ENCODE data around the gene CCDC93. TPM values are rescaled to one million over a fixed set of nuclear protein-coding genes. Genes with fewer than 3 reads are reported as not detected.

CCDC93 gene
- polyA plus RNA-seq, 1 donor from 2014 or later, result 98.4 TPM

DNA sequence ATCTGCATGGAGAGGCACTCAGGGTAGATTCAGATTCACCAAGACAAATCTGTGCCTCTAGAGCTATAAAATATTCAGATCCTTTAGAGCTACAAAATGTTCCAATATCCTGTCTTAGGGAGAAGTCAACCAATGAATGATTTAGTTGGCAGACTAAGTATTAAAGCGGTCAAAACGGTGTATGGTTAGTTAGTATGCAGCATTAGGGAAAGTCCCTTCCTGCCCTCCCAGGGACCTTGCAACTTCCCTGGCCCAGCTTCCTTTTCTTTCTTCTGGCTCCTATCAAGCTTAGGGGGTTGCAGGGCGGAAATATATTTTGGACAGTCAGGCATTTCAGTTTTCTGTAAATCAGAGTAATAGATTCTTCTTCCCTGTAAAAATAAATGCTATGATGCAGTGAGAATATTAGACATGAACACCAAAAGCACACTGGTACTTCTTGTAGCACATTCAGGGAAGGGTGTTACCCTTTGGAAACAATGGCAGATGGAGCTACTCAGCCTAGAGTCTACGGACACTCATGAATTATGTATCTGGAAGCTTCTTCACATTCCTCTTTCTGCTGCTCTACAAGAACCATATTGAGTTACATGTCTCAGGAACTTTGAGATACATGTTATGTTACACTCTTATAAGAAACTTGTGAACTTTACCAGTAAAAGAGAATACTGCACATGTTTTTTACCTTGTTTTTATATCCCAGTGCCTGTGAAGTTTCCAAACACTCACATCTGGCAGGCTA lies 45.7 kb downstream of the CCDC93 start:
- Histone ChIP-seq H3F3A (ENCODE audit: insufficient read depth, low read length, poor library complexity, severe bottlenecking) (no peaks in the 10 kb centered on the region), H3K9me3 (ENCODE audit: low read length) (no peaks in the 10 kb centered on the region), H3K36me3 (ENCODE audit: insufficient read depth, low read length) (peaks cover 4% of the 10 kb centered on the region), H3K9ac (ENCODE audit: low read length) (no peak overlapping the region), H4K20me1 (ENCODE audit: insufficient read depth) (no peaks in the 10 kb centered on the region), H3K79me2 (replicated peaks; ENCODE audit: insufficient read depth, low read length) (no peaks in the 10 kb centered on the region), H3K4me3 (ENCODE audit: low read length) (no peak overlapping the region), H3K9me2 (ENCODE audit: insufficient read depth, low read length) (no peaks in the 10 kb centered on the region), H3K27ac (ENCODE audit: low read length) (no peak overlapping the region), H3K4me2 (ENCODE audit: low read length) (no peak overlapping the region), H2AFZ (ENCODE audit: low read depth, low read length) (no peak overlapping the region), H3K27me3 (ENCODE audit: insufficient read depth, low read depth, low read length) (no peaks in the 10 kb centered on the region)
- TF ChIP-seq EP300 (conservative IDR thresholded peaks at IDR 0.05; ENCODE audit: poor library complexity, severe bottlenecking) (no peak), RAD21 (conservative IDR thresholded peaks at IDR 0.05) (no peak), POLR2AphosphoS5 (IDR thresholded peaks at IDR 0.05) (no peak), MXI1 (conservative IDR thresholded peaks at IDR 0.05; ENCODE audit: poor library complexity, severe bottlenecking) (no peak), TAF1 (IDR thresholded peaks at IDR 0.05; ENCODE audit: low read depth) (no peak), EZH2 (IDR thresholded peaks at IDR 0.05; ENCODE audit: borderline replicate concordance, insufficient read depth, low read length, poor library complexity, severe bottlenecking) (no peak), SMC3 (conservative IDR thresholded peaks at IDR 0.05; ENCODE audit: poor library complexity) (no peak)
- TF ChIP-seq, protein P1, sequence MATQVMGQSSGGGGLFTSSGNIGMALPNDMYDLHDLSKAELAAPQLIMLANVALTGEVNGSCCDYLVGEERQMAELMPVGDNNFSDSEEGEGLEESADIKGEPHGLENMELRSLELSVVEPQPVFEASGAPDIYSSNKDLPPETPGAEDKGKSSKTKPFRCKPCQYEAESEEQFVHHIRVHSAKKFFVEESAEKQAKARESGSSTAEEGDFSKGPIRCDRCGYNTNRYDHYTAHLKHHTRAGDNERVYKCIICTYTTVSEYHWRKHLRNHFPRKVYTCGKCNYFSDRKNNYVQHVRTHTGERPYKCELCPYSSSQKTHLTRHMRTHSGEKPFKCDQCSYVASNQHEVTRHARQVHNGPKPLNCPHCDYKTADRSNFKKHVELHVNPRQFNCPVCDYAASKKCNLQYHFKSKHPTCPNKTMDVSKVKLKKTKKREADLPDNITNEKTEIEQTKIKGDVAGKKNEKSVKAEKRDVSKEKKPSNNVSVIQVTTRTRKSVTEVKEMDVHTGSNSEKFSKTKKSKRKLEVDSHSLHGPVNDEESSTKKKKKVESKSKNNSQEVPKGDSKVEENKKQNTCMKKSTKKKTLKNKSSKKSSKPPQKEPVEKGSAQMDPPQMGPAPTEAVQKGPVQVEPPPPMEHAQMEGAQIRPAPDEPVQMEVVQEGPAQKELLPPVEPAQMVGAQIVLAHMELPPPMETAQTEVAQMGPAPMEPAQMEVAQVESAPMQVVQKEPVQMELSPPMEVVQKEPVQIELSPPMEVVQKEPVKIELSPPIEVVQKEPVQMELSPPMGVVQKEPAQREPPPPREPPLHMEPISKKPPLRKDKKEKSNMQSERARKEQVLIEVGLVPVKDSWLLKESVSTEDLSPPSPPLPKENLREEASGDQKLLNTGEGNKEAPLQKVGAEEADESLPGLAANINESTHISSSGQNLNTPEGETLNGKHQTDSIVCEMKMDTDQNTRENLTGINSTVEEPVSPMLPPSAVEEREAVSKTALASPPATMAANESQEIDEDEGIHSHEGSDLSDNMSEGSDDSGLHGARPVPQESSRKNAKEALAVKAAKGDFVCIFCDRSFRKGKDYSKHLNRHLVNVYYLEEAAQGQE (IDR thresholded peaks at IDR 0.05; ENCODE audit: borderline replicate concordance), result no peak
- TF ChIP-seq, protein P2, sequence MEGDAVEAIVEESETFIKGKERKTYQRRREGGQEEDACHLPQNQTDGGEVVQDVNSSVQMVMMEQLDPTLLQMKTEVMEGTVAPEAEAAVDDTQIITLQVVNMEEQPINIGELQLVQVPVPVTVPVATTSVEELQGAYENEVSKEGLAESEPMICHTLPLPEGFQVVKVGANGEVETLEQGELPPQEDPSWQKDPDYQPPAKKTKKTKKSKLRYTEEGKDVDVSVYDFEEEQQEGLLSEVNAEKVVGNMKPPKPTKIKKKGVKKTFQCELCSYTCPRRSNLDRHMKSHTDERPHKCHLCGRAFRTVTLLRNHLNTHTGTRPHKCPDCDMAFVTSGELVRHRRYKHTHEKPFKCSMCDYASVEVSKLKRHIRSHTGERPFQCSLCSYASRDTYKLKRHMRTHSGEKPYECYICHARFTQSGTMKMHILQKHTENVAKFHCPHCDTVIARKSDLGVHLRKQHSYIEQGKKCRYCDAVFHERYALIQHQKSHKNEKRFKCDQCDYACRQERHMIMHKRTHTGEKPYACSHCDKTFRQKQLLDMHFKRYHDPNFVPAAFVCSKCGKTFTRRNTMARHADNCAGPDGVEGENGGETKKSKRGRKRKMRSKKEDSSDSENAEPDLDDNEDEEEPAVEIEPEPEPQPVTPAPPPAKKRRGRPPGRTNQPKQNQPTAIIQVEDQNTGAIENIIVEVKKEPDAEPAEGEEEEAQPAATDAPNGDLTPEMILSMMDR (IDR thresholded peaks at IDR 0.05; ENCODE audit: poor library complexity, severe bottlenecking), result no peak

DNA sequence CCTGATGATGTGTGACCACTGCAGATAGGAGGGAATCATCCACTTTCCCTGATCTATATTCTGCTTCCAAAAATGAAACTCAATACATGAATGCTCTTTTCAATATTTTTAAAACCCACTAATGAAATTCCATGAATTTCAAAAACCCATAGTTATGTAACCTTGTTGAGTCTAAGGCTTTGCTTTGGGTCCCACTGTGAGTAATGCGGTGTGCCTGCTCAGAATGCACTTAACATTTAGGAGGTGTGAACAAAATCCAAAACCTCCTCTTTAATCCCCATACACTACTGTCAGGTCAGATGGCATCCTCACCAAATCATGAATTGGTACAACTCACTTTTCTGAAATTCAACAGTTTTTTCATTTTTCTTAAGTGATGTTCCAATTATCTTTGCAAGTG lies 50.4 kb downstream of the CCDC93 start:
- no peak overlapping the region for H3K9ac ChIP-seq (ENCODE audit: low read length)
- H3K4me2 ChIP-seq (ENCODE audit: low read length), result no peak overlapping the region
- H2AFZ ChIP-seq (ENCODE audit: low read depth, low read length), result no peak overlapping the region
- no peaks in the 10 kb centered on the region for H3F3A ChIP-seq (ENCODE audit: insufficient read depth, low read length, poor library complexity, severe bottlenecking)
- no peaks in the 10 kb centered on the region for H3K9me3 ChIP-seq (ENCODE audit: low read length)
- H3K27ac ChIP-seq (ENCODE audit: low read length), result no peak overlapping the region
- no peaks in the 10 kb centered on the region for H4K20me1 ChIP-seq (ENCODE audit: insufficient read depth)
- no peaks in the 10 kb centered on the region for H3K9me2 ChIP-seq (ENCODE audit: insufficient read depth, low read length)
- no peak overlapping the region for H3K4me3 ChIP-seq (ENCODE audit: low read length)
- TF ChIP-seq, protein P1 (IDR thresholded peaks at IDR 0.05; ENCODE audit: borderline replicate concordance), result no peak
- no peak for TF ChIP-seq EP300 (conservative IDR thresholded peaks at IDR 0.05; ENCODE audit: poor library complexity, severe bottlenecking)
- TF ChIP-seq, protein P2 (IDR thresholded peaks at IDR 0.05; ENCODE audit: poor library complexity, severe bottlenecking), result no peak
- TF ChIP-seq TAF1 (IDR thresholded peaks at IDR 0.05; ENCODE audit: low read depth), result no peak
- no peak for TF ChIP-seq SMC3 (conservative IDR thresholded peaks at IDR 0.05; ENCODE audit: poor library complexity)
- TF ChIP-seq MXI1 (conservative IDR thresholded peaks at IDR 0.05; ENCODE audit: poor library complexity, severe bottlenecking), result no peak
- TF ChIP-seq POLR2AphosphoS5 (IDR thresholded peaks at IDR 0.05), result no peak
- no peak for TF ChIP-seq EZH2 (IDR thresholded peaks at IDR 0.05; ENCODE audit: borderline replicate concordance, insufficient read depth, low read length, poor library complexity, severe bottlenecking)
- TF ChIP-seq RAD21 (conservative IDR thresholded peaks at IDR 0.05), result no peak
- H3K79me2 ChIP-seq (replicated peaks; ENCODE audit: insufficient read depth, low read length), result no peaks in the 10 kb centered on the region
- H3K27me3 ChIP-seq (ENCODE audit: insufficient read depth, low read depth, low read length), result no peaks in the 10 kb centered on the region
- no peaks in the 10 kb centered on the region for H3K36me3 ChIP-seq (ENCODE audit: insufficient read depth, low read length)

Measured in neural cell (in vitro differentiated cells).